SK-N-SH treated with all-trans-retinoic acid at 6 μM for 48 hours (cell line): Measurements from ENCODE around the gene QRICH1.

ENCODE experiments used
- ARNTL ChIP-seq: fragments of 450-650 bp; formaldehyde crosslinking; IDR thresholded peaks from 2 replicates; pipeline ENCODE4 v1.5.0; 2020; ENCODE audit warnings: low read depth, mild to moderate bottlenecking, moderate library complexity, borderline replicate concordance
- ESRRG ChIP-seq: fragments of 250-450 bp; sonication (Bioruptor Pico); IDR thresholded peaks from 2 replicates; pipeline ENCODE4 v1.6.1; 2021; ENCODE audit warnings: mild to moderate bottlenecking
- GLIS3 ChIP-seq: fragments of 250-450 bp; sonication (Bioruptor Pico); IDR thresholded peaks from 2 replicates; pipeline ENCODE4 v1.5.0; 2020; ENCODE audit warnings: mild to moderate bottlenecking, moderate library complexity
- ISL1 ChIP-seq: fragments of 250-450 bp; sonication (Bioruptor Pico); IDR thresholded peaks from 2 replicates; pipeline ENCODE4 v2.1.2; 2022; ENCODE audit warnings: mild to moderate bottlenecking, moderate library complexity
- OSR1 ChIP-seq: fragments of 250-450 bp; sonication (Bioruptor Pico); IDR thresholded peaks from 2 replicates; pipeline ENCODE4 v1.8.0; 2022; ENCODE audit warnings: moderate library complexity, mild to moderate bottlenecking, inconsistent platforms
- PPARA ChIP-seq: fragments of 250-450 bp; sonication (Bioruptor Pico); IDR thresholded peaks from 2 replicates; pipeline ENCODE4 v1.5.0; 2020; ENCODE audit warnings: mild to moderate bottlenecking, borderline replicate concordance
- SNAI2 ChIP-seq: fragments of 250-450 bp; sonication (Bioruptor Pico); IDR thresholded peaks from 2 replicates; pipeline ENCODE4 v1.5.0; 2020; ENCODE audit warnings: mild to moderate bottlenecking, moderate library complexity
- TOX ChIP-seq: fragments of 250-450 bp; sonication (Bioruptor Pico); IDR thresholded peaks from 2 replicates; pipeline ENCODE4 v1.8.0; 2021; ENCODE audit warnings: mild to moderate bottlenecking, moderate library complexity, borderline replicate concordance
- TSHZ2 ChIP-seq: fragments of 250-450 bp; sonication (Bioruptor Pico); IDR thresholded peaks from 2 replicates; pipeline ENCODE4 v1.5.0; 2020; ENCODE audit warnings: mild to moderate bottlenecking, moderate library complexity
- ZC3H10 ChIP-seq: fragments of 250-450 bp; sonication (Bioruptor Pico); IDR thresholded peaks from 2 replicates; pipeline ENCODE4 v1.5.1; 2021; ENCODE audit warnings: mild to moderate bottlenecking, moderate library complexity
- ZNF8 ChIP-seq: fragments of 450-650 bp; formaldehyde crosslinking; IDR thresholded peaks from 2 replicates; pipeline ENCODE4 v1.5.0; 2020; ENCODE audit warnings: mild to moderate bottlenecking, moderate library complexity
- TF ChIP-seq, protein P1 (sequence below): fragments of 250-450 bp; sonication (Bioruptor Pico); IDR thresholded peaks from 2 replicates; pipeline ENCODE4 v1.8.0; 2020; ENCODE audit warnings: mild to moderate bottlenecking, moderate library complexity, borderline replicate concordance

- TF ChIP-seq, protein P1, sequence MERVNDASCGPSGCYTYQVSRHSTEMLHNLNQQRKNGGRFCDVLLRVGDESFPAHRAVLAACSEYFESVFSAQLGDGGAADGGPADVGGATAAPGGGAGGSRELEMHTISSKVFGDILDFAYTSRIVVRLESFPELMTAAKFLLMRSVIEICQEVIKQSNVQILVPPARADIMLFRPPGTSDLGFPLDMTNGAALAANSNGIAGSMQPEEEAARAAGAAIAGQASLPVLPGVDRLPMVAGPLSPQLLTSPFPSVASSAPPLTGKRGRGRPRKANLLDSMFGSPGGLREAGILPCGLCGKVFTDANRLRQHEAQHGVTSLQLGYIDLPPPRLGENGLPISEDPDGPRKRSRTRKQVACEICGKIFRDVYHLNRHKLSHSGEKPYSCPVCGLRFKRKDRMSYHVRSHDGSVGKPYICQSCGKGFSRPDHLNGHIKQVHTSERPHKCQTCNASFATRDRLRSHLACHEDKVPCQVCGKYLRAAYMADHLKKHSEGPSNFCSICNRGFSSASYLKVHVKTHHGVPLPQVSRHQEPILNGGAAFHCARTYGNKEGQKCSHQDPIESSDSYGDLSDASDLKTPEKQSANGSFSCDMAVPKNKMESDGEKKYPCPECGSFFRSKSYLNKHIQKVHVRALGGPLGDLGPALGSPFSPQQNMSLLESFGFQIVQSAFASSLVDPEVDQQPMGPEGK = no peak
- TF ChIP-seq ZC3H10 (CRISPR knock-in tag) = no peak
- TF ChIP-seq TSHZ2 = no peak
- TF ChIP-seq SNAI2 = no peak
- TF ChIP-seq ISL1 = no peak
- TF ChIP-seq ESRRG (CRISPR knock-in tag) = no peak
- no peak for TF ChIP-seq TOX (CRISPR knock-in tag)
- no peak for TF ChIP-seq ZNF8 (CRISPR knock-in tag)
- TF ChIP-seq PPARA = no peak
- no peak for TF ChIP-seq OSR1 (CRISPR knock-in tag)
- TF ChIP-seq GLIS3 (CRISPR knock-in tag) = no peak
- TF ChIP-seq ARNTL = no peak
Measured at GRCh38 chr3:49122886-49123545, 29.1 kb upstream of the QRICH1 start.
